Measurements from ENCODE around the gene DDO.

DNA sequence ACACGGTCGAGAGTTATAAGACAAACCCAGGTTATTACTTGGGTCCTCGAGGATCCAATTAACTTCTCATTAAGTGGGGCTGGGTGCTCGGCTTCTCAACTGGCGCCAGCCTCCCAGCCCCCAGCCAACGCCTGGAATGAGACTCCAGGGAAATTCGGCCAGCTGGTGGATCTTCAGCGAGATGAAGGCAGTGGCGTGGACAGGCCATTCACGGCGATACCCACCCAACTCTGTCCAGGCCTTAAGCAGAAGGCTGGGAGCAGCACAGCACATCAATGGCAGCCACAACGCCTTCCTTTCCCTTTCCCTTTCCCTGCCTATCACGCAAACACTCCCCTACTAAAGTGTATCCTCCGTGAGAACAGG is 58.1 kb downstream of the DDO start:
- TF ChIP-seq, protein P1, sequence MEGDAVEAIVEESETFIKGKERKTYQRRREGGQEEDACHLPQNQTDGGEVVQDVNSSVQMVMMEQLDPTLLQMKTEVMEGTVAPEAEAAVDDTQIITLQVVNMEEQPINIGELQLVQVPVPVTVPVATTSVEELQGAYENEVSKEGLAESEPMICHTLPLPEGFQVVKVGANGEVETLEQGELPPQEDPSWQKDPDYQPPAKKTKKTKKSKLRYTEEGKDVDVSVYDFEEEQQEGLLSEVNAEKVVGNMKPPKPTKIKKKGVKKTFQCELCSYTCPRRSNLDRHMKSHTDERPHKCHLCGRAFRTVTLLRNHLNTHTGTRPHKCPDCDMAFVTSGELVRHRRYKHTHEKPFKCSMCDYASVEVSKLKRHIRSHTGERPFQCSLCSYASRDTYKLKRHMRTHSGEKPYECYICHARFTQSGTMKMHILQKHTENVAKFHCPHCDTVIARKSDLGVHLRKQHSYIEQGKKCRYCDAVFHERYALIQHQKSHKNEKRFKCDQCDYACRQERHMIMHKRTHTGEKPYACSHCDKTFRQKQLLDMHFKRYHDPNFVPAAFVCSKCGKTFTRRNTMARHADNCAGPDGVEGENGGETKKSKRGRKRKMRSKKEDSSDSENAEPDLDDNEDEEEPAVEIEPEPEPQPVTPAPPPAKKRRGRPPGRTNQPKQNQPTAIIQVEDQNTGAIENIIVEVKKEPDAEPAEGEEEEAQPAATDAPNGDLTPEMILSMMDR (IDR thresholded peaks at IDR 0.05; ENCODE audit: insufficient read depth, low read length, poor library complexity, severe bottlenecking), result no peak
- no peak for TF ChIP-seq EZH2phosphoT487 (conservative IDR thresholded peaks at IDR 0.05; ENCODE audit: low read length)
